Panc1 (cell line): ENCODE data around the gene FNIP2.

Experiments used
- CTCF ChIP-seq: fragments of 450-650 bp; IDR thresholded peaks from 2 replicates; pipeline ENCODE4 v1.5.1; 2017; ENCODE audit warnings: mild to moderate bottlenecking
- TCF7L2 ChIP-seq: IDR thresholded peaks from 2 replicates; pipeline ENCODE4 v1.6.1; 2011; ENCODE audit warnings: mild to moderate bottlenecking, low read depth, low read length, inconsistent platforms

GRCh38 chr4:158801677-158802076 is 32.9 kb downstream of the FNIP2 start:
- no peak for TF ChIP-seq CTCF
- TF ChIP-seq TCF7L2: no peak
